GM19099 (cell line): Measurements from ENCODE around the gene KIAA1328.

ENCODE experiments used
- POLR2A ChIP-seq: IDR thresholded peaks from 3 replicates; pipeline ENCODE4 v1.6.1; 2011; ENCODE audit warnings: low read depth; ENCODE audit not compliant: insufficient read length; ENCODE audit errors: extremely low read depth

The KIAA1328 gene

GRCh38 chr18:37188016-37188791 lies 359.3 kb downstream of the KIAA1328 start:
- no peak for TF ChIP-seq POLR2A

- TF ChIP-seq POLR2A, result no peak
These were observed 370.8 kb downstream of the KIAA1328 start for GRCh38 chr18:37199741-37200140.

GRCh38 chr18:37207343-37207742 lies 378.4 kb downstream of the KIAA1328 start:
- no peak for TF ChIP-seq POLR2A

GRCh38 chr18:37210781-37211180 lies 381.9 kb downstream of the KIAA1328 start:
- TF ChIP-seq POLR2A, result no peak

- no peak for TF ChIP-seq POLR2A
These were observed 389.2 kb downstream of the KIAA1328 start for GRCh38 chr18:37218022-37218590.

- TF ChIP-seq POLR2A, result no peak
These were observed 390.3 kb downstream of the KIAA1328 start for GRCh38 chr18:37219257-37219656.

GRCh38 chr18:37222354-37222998 lies 393.5 kb downstream of the KIAA1328 start:
- TF ChIP-seq POLR2A, result no peak

- TF ChIP-seq POLR2A, result no peak
These were observed 394.1 kb downstream of the KIAA1328 start for GRCh38 chr18:37222999-37223378.

- TF ChIP-seq POLR2A, result no peak
These were observed 396.4 kb downstream of the KIAA1328 start for GRCh38 chr18:37225279-37225678.

GRCh38 chr18:37230768-37231167 lies 401.8 kb downstream of the KIAA1328 start:
- TF ChIP-seq POLR2A, result no peak

GRCh38 chr18:37231251-37231650 lies 402.3 kb downstream of the KIAA1328 start:
- no peak for TF ChIP-seq POLR2A

- TF ChIP-seq POLR2A, result no peak
These were observed 406.7 kb downstream of the KIAA1328 start for GRCh38 chr18:37235583-37235982.

- no peak for TF ChIP-seq POLR2A
These were observed 409.6 kb downstream of the KIAA1328 start for GRCh38 chr18:37238282-37239108.

GRCh38 chr18:37242091-37242490 lies 413.2 kb downstream of the KIAA1328 start:
- no peak for TF ChIP-seq POLR2A

GRCh38 chr18:37242826-37243560 lies 414.1 kb downstream of the KIAA1328 start:
- no peak for TF ChIP-seq POLR2A

GRCh38 chr18:37243741-37244140 lies 414.8 kb downstream of the KIAA1328 start:
- no peak for TF ChIP-seq POLR2A
